GM12874 (cell line): ENCODE measurements around the gene CDH13.

Experiments used
- CTCF ChIP-seq: IDR thresholded peaks from 2 replicates; pipeline ENCODE4 v1.5.1; 2011; ENCODE audit warnings: low read depth, mild to moderate bottlenecking, control low read depth, low read length, moderate library complexity; ENCODE audit not compliant: insufficient read depth

CDH13 gene

GRCh38 chr16:83586461-83587200 lies 959.9 kb downstream of the CDH13 start:
- no peak for TF ChIP-seq CTCF

GRCh38 chr16:83587201-83587600 lies 960.4 kb downstream of the CDH13 start:
- TF ChIP-seq CTCF, result no peak

GRCh38 chr16:83588070-83588469 lies 961.3 kb downstream of the CDH13 start:
- TF ChIP-seq CTCF, result no peak

- no peak for TF ChIP-seq CTCF
Observed at GRCh38 chr16:83589576-83589975, 962.8 kb downstream of the CDH13 start.

GRCh38 chr16:83592778-83593177 lies 966.0 kb downstream of the CDH13 start:
- TF ChIP-seq CTCF, result no peak

GRCh38 chr16:83599789-83600462 lies 973.2 kb downstream of the CDH13 start:
- TF ChIP-seq CTCF, result no peak

- TF ChIP-seq CTCF, result no peak
Observed at GRCh38 chr16:83602761-83603722, 976.3 kb downstream of the CDH13 start.
